ENCODE results near the gene MMAB. TPM values are rescaled to one million over a fixed set of nuclear protein-coding genes. Genes with fewer than 3 reads are reported as not detected.

Gene MMAB
- total and polyA plus RNA-seq, 2 donors (not counting 3 experiments of a cell fraction or from before 2014, with no cell fraction given): 39.1 to 46.0 TPM

GRCh38 chr12:109575683-109576082, 2.4 kb upstream of the MMAB start:
- H3K27ac ChIP-seq (ENCODE audit: insufficient read depth, low read depth, low read length): no peak overlapping the region
- ChIA-PET POLR2A (no interaction called here), CTCF (interaction anchor here (3.4 to 4.2 kb wide), 3 partner anchors 22 to 199 kb away, joined by 16 to 37 read pairs (median 24); no protein-coding TSS in a partner anchor)
- H3K4me2 ChIP-seq (ENCODE audit: insufficient read depth, low read length): no peak overlapping the region
- no TSS peak for BruUV-seq (replicated peaks)
- H4K20me1 ChIP-seq (replicated peaks; ENCODE audit: control insufficient read depth, extremely low read depth, insufficient read depth, low read length): no peaks in the 10 kb centered on the region
- no peaks in the 10 kb centered on the region for H3K9me3 ChIP-seq (replicated peaks; ENCODE audit: control insufficient read depth, insufficient read depth, low read length)
- H3K4me1 ChIP-seq (ENCODE audit: control insufficient read depth, extremely low read depth, insufficient read depth, low read length): peaks cover 16% of the 10 kb centered on the region
- dilution Hi-C loops (cut with MboI; ENCODE audit: extremely low pct_ligation_motif_present, low sequenced_read_pairs): no loop called here
- intact Hi-C loops (cut with micrococcal nuclease): loop anchor here (10.0 kb wide), 1 partner anchor 139 kb away; the partner anchor contains the start of gene FAM222A
- H2AFZ ChIP-seq (ENCODE audit: low read depth, low read length): no peak overlapping the region
- FAIRE-seq (no peak), DNase-seq (ENCODE audit: low read depth, low spot score) (no peak)
- peaks cover 5 to 26% of the 10 kb centered on the region in 2 experiments for H3K36me3 ChIP-seq (ENCODE audit: control insufficient read depth in 2 of 2, extremely low read depth in 1 of 2, insufficient read depth in 2 of 2, low read length in 2 of 2)
- no peak for TF ChIP-seq MYC (IDR thresholded peaks at IDR 0.05; ENCODE audit: low read depth, low read length)
- TF ChIP-seq POLR2A (IDR thresholded peaks at IDR 0.05; ENCODE audit: low read depth, low read length): no peak
- no peak for TF ChIP-seq FOS (IDR thresholded peaks at IDR 0.05; ENCODE audit: borderline replicate concordance, insufficient read depth, low read length)
- no peak for TF ChIP-seq GATA2 (IDR thresholded peaks at IDR 0.05; ENCODE audit: insufficient read depth, insufficient read length, low read depth, low read length)
- TF ChIP-seq POLR2AphosphoS5 (IDR thresholded peaks at IDR 0.05; ENCODE audit: insufficient read depth, low read depth, low read length): no peak
- no peak for TF ChIP-seq CTCF (IDR thresholded peaks at IDR 0.05; ENCODE audit: extremely low read depth in 1 of 2, insufficient read depth in 1 of 2, low read depth in 1 of 2, low read length in 2 of 2)
- TF ChIP-seq MAX (IDR thresholded peaks at IDR 0.05; ENCODE audit: insufficient read depth, insufficient read length): no peak
- no peak for TF ChIP-seq JUN (IDR thresholded peaks at IDR 0.05; ENCODE audit: borderline replicate concordance, insufficient read depth, insufficient read length, low read depth)
- TF ChIP-seq EZH2 (IDR thresholded peaks at IDR 0.05; ENCODE audit: borderline replicate concordance, low read depth, low read length, severe bottlenecking): no peak
- no peak overlapping the region for H3K9ac ChIP-seq (replicated peaks; ENCODE audit: extremely low read depth, insufficient read depth, low read length)
- H3K4me3 ChIP-seq (replicated peaks in 1 of 3; ENCODE audit: insufficient read depth in 1 of 3, low read depth in 1 of 3, low read length in 3 of 3): no peak overlapping the region
- H3K27me3 ChIP-seq (ENCODE audit: control insufficient read depth in 2 of 2, insufficient read depth in 2 of 2, low read length in 2 of 2): no peaks in the 10 kb centered on the region
- H3K79me2 ChIP-seq (ENCODE audit: control insufficient read depth, insufficient read depth, low read length): peaks cover 6% of the 10 kb centered on the region
- no peaks in the 10 kb centered on the region for H3K9me1 ChIP-seq (replicated peaks; ENCODE audit: control insufficient read depth, extremely low read depth, insufficient read depth, low read length)

All from endothelial cell of umbilical vein (primary cell).